ENCODE data around the gene GTSE1. TPM values are rescaled to one million over a fixed set of nuclear protein-coding genes. Genes with fewer than 3 reads are reported as not detected.
A peak's percentile ranks its signal among the peaks of the same experiment; 100 is the strongest.

GTSE1 gene
- total RNA-seq, 4 donors from 2014 or later: 1.00 to 3.0 (median 1.2) TPM; not detected in 1

DNA sequence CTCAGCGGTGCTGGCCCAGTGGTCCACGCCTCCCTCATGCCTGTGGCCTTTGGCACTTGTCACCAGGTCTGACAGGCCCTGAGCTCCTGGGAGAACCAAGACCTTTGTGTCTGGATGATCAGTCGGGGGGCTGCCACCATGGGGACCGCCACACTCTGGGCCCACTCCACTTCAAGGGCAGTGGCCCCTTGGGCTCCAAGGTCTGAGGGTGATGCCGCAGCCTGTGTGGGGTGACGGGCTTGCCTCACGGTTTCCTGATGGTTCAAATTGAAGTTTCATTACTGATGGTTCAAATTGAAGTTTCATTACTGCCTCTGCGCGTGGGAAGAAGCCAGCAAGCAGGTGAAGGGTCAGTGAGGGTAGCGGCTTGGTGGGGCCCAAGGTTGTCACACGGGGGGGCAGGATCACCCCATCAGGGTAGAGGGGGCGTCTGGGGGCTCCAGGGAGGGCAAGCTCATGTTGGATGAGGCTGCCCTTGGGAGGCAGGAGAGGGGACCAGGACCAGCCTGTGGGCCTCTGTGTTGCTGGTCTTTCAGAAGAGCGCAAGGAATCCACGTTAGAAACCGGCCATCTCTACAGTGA, 66.4 kb downstream of the GTSE1 start:
- H3K27me3 ChIP-seq: peaks cover 8% of the 10 kb centered on the region
- peak; percentile 7 for DNase-seq
- H3K4me3 ChIP-seq: no peak overlapping the region
- H3K36me3 ChIP-seq: no peaks in the 10 kb centered on the region
- 85% methylated on average over 14 of the region's 15 CpGs; no CpG with 5 or more reads in 1 of the 2 donors for WGBS, 2 donors (ENCODE audit: low coverage in 1 of 2)
- no peaks in the 10 kb centered on the region for H3K9me3 ChIP-seq
- intact Hi-C loops (cut with DNase I; ENCODE audit: low total_unique reads): no loop called here
- H3K4me1 ChIP-seq: no peaks in the 10 kb centered on the region
- in situ Hi-C loops (cut with MboI; ENCODE audit: low pct_ligation_motif_present in 1 of 4, low pct_unique_long_range_greater_than_20kb in 1 of 4, low sequenced_read_pairs in 3 of 4): loop anchor here in 2 of 4 donors (5.0 to 10.0 kb wide), 2 partner anchors 179 to 182 kb away; no protein-coding TSS in a partner anchor
- TF ChIP-seq EP300 (IDR thresholded peaks at IDR 0.05; ENCODE audit: low read depth): no peak
- TF ChIP-seq POLR2A (IDR thresholded peaks at IDR 0.05): no peak
- TF ChIP-seq, protein P1, sequence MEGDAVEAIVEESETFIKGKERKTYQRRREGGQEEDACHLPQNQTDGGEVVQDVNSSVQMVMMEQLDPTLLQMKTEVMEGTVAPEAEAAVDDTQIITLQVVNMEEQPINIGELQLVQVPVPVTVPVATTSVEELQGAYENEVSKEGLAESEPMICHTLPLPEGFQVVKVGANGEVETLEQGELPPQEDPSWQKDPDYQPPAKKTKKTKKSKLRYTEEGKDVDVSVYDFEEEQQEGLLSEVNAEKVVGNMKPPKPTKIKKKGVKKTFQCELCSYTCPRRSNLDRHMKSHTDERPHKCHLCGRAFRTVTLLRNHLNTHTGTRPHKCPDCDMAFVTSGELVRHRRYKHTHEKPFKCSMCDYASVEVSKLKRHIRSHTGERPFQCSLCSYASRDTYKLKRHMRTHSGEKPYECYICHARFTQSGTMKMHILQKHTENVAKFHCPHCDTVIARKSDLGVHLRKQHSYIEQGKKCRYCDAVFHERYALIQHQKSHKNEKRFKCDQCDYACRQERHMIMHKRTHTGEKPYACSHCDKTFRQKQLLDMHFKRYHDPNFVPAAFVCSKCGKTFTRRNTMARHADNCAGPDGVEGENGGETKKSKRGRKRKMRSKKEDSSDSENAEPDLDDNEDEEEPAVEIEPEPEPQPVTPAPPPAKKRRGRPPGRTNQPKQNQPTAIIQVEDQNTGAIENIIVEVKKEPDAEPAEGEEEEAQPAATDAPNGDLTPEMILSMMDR (IDR thresholded peaks at IDR 0.05): no peak
- TF ChIP-seq POLR2AphosphoS5 (IDR thresholded peaks at IDR 0.05): no peak
- no peak overlapping the region for H3K27ac ChIP-seq

DNA sequence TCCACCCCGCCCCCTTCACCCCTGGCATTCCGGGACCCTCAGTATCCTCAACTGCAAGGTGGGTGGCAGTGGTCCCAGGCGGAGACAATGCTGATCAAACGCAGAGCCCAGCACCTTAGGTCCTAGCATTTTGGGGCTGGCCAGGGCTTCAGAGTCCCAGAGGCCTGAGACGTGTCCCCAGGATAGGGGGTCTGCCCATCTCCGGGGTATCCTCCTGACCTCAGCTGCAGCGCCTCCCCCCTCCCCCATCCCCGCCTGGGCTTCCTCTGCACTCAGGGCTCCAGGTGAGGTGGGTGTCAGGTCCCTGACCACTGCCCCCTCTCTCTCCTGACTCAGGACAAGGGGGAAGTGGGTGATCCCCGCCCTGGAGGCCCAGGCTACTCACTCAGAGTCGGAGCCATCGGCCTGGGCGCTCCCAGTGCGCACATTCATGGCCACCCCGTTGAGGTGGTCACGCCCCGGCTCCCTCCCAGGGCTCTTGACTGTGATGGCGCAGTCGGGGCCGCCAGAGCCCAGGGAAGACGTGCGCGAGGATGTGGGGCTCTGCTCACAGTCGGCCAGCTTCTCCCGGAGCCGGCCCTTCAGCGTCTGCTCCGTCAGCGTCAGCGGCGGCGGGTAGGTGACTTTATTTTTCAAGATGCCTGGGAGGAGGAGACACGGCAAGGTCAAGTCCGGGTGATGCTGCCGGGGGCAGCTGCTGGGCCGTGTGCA, 67.1 kb downstream of the GTSE1 start:
- Histone ChIP-seq H3K27me3 (peaks cover 8% of the 10 kb centered on the region), H3K27ac (no peak overlapping the region), H3K4me3 (no peak overlapping the region), H3K4me1 (no peaks in the 10 kb centered on the region), H3K36me3 (no peaks in the 10 kb centered on the region), H3K9me3 (no peaks in the 10 kb centered on the region)
- no peak for DNase-seq
- no peak for TF ChIP-seq EP300 (IDR thresholded peaks at IDR 0.05; ENCODE audit: low read depth)
- TF ChIP-seq POLR2A (IDR thresholded peaks at IDR 0.05): no peak
- TF ChIP-seq POLR2AphosphoS5 (IDR thresholded peaks at IDR 0.05): no peak
- TF ChIP-seq, protein P1 (IDR thresholded peaks at IDR 0.05): no peak
- in situ Hi-C loops (cut with MboI; ENCODE audit: low pct_ligation_motif_present in 1 of 4, low pct_unique_long_range_greater_than_20kb in 1 of 4, low sequenced_read_pairs in 3 of 4) (loop anchor here in 2 of 4 donors (5.0 to 10.0 kb wide), 2 partner anchors 179 to 181 kb away; no protein-coding TSS in a partner anchor), intact Hi-C loops (cut with DNase I; ENCODE audit: low total_unique reads) (no loop called here)
- WGBS, 2 donors (ENCODE audit: low coverage in 1 of 2): 91% methylated on average over 24 of the region's 35 CpGs; no CpG with 5 or more reads in 1 of the 2 donors

DNA sequence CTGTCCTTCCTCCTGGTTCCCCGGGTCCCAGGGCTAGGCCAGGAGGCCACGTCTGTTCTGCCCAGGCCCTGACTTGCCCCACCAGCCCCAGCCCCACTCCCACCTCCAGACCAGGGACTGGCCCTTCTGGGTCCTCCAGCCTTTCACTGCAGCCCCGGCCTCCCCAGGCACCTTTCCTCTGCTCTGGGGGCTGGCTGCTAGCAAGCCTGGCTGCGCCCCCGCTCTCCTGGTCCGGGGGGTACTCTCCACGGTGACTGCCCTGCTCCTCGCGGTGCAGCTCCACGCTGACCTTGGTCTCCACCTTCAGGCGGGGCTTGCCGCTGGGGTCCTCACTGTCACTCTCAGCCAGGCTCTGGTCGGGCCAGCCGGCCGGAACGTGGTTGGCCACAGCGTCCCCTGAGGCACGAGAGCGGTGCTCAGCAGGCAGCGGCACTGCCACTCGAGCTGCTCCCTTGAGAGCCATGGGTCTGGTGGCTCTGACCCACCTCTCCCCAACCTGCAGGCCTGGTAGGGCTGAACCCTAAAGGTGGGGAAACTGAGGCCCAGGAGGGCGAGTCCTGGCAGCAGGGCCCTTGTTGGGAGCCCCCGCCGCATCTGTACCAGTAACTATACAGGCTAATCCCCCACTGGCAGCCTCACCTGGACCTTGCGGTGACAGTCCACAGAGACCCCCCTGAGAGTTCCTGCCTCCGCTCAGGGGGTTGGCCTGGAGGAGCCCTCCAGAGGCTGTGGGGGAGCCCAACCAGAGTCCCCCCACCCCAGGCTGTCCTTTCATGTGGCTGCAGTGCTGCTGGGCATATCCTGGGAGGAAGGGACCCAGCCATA, 67.9 kb downstream of the GTSE1 start:
- H3K27ac ChIP-seq: no peak overlapping the region
- H3K4me1 ChIP-seq: no peaks in the 10 kb centered on the region
- H3K9me3 ChIP-seq: no peaks in the 10 kb centered on the region
- in situ Hi-C loops (cut with MboI; ENCODE audit: low pct_ligation_motif_present in 1 of 4, low pct_unique_long_range_greater_than_20kb in 1 of 4, low sequenced_read_pairs in 3 of 4) (loop anchor here in 2 of 4 donors (5.0 to 10.0 kb wide), 2 partner anchors 178 to 180 kb away; no protein-coding TSS in a partner anchor), intact Hi-C loops (cut with DNase I; ENCODE audit: low total_unique reads) (no loop called here)
- H3K4me3 ChIP-seq: no peak overlapping the region
- H3K27me3 ChIP-seq: peaks cover 8% of the 10 kb centered on the region
- DNase-seq: no peak
- H3K36me3 ChIP-seq: no peaks in the 10 kb centered on the region
- TF ChIP-seq POLR2AphosphoS5 (IDR thresholded peaks at IDR 0.05) (no peak), POLR2A (IDR thresholded peaks at IDR 0.05) (no peak), EP300 (IDR thresholded peaks at IDR 0.05; ENCODE audit: low read depth) (no peak)
- TF ChIP-seq, protein P1 (IDR thresholded peaks at IDR 0.05): no peak
- 72% methylated on average over 23 of the region's 26 CpGs; no CpG with 5 or more reads in 1 of the 2 donors for WGBS, 2 donors (ENCODE audit: low coverage in 1 of 2)
